Measurements from ENCODE around the gene RGS11.

Gene RGS11

GRCh38 chr16:228151-228851 lies 47.4 kb downstream of the RGS11 start:
- no peak for DNase-seq

GRCh38 chr16:220021-220420 lies 55.7 kb downstream of the RGS11 start:
- DNase-seq, result no peak

All from stimulated activated CD8-positive, alpha-beta memory T cell treated with anti-CD3 and anti-CD28 coated beads, Interleukin-4, amount 100 ng/mL, for 48 hours (primary cell).